Hepatocyte (in vitro differentiated cells): ENCODE data around the gene SGCA. TPM values are rescaled to one million over a fixed set of nuclear protein-coding genes. Genes with fewer than 3 reads are reported as not detected.

Experiments used
- DNase-seq: peaks from one replicate; pipeline ENCODE4 v3.0.0-alpha.2; 2016; ENCODE audit warnings: low spot score
- H2AFZ ChIP-seq: fragments of 200-600 bp; sonication (generic); 2 replicates; pipeline ENCODE4 v1.6.0; 2016; ENCODE audit warnings: antibody characterized with exemption, mild to moderate bottlenecking
- H3K27ac ChIP-seq: fragments of 200-600 bp; sonication (generic); 2 replicates; pipeline ENCODE4 v1.5.1; 2016; ENCODE audit warnings: mild to moderate bottlenecking
- H3K27me3 ChIP-seq: fragments of 200-600 bp; sonication (generic); 2 replicates; pipeline ENCODE4 v1.6.1; 2016
- H3K36me3 ChIP-seq: fragments of 200-600 bp; sonication (generic); replicated peaks from 2 replicates; pipeline ENCODE4 v1.5.1; 2016; ENCODE audit warnings: low read depth; ENCODE audit not compliant: insufficient read depth
- H3K4me1 ChIP-seq: fragments of 200-600 bp; sonication (generic); 2 replicates; pipeline ENCODE4 v1.5.1; 2016; ENCODE audit warnings: mild to moderate bottlenecking, moderate library complexity; ENCODE audit not compliant: insufficient read depth
- H3K4me2 ChIP-seq: fragments of 200-600 bp; sonication (generic); 2 replicates; pipeline ENCODE4 v1.6.0; 2016
- H3K4me3 ChIP-seq: fragments of 200-600 bp; sonication (generic); 2 replicates; pipeline ENCODE4 v1.5.1; 2016; ENCODE audit warnings: mild to moderate bottlenecking
- H3K79me2 ChIP-seq: fragments of 200-600 bp; sonication (generic); 2 replicates; pipeline ENCODE4 v1.6.0; 2017; ENCODE audit warnings: mild to moderate bottlenecking
- H3K9me2 ChIP-seq: fragments of 200-600 bp; sonication (generic); replicated peaks from 2 replicates; pipeline ENCODE4 v1.6.0; 2017; ENCODE audit warnings: mild to moderate bottlenecking; ENCODE audit not compliant: insufficient read depth
- H3K9me3 ChIP-seq: fragments of 200-600 bp; sonication (generic); 2 replicates; pipeline ENCODE4 v1.5.1; 2016; ENCODE audit warnings: low read depth, mild to moderate bottlenecking
- H4K20me1 ChIP-seq: fragments of 200-600 bp; sonication (generic); 2 replicates; pipeline ENCODE4 v1.6.0; 2016; ENCODE audit warnings: mild to moderate bottlenecking; ENCODE audit not compliant: insufficient read depth, poor library complexity, severe bottlenecking
- CTCF ChIP-seq: fragments of 200-600 bp; sonication (generic); IDR thresholded peaks from 2 replicates; pipeline ENCODE4 v1.5.1; 2016; ENCODE audit warnings: antibody characterized with exemption, mild to moderate bottlenecking; ENCODE audit not compliant: poor library complexity
- EZH2 ChIP-seq: fragments of 200-600 bp; sonication (generic); IDR thresholded peaks from 2 replicates; pipeline ENCODE4 v1.6.1; 2016; ENCODE audit warnings: antibody characterized with exemption, mild to moderate bottlenecking, borderline replicate concordance
- EZH2phosphoT487 ChIP-seq: fragments of 200-600 bp; sonication (generic); IDR thresholded peaks from one replicate; pipeline ENCODE4 v1.6.1; 2018; ENCODE audit warnings: antibody characterized with exemption, mild to moderate bottlenecking, low read depth, moderate library complexity; ENCODE audit not compliant: unreplicated experiment, severe bottlenecking
- WGBS: methylation state at CpG from one replicate; pipeline ENCODE4 v1.1.6; 2016; ENCODE audit warnings: low lambda C conversion rate; ENCODE audit errors: missing lambda C conversion rate; 5-methylcytosine and 5-hydroxymethylcytosine counted together
- polyA plus RNA-seq: library from polyadenylated mRNA; unstranded; fragments of >200 nt; fragmentation: Nextera tagmentation; extraction: Ambion mirVana; gene quantifications from 2 replicates; pipeline ENCODE4 v1.2.1, GENCODE V29; 2016
- total RNA-seq: library from RNA; depleted of rRNA; stranded (reverse); fragments of >200 nt; gene quantifications from 2 replicates; pipeline ENCODE4 v1.2.3, GENCODE V29; 2014

Gene SGCA
- total and polyA plus RNA-seq, 2 experiments from 2014 or later = 0.37 to 2.2 TPM

- Histone ChIP-seq H3K4me1 (peaks cover 72% of the 10 kb centered on the region), H3K9me3 (no peaks in the 10 kb centered on the region), H3K79me2 (no peaks in the 10 kb centered on the region), H3K27me3 (no peaks in the 10 kb centered on the region), H3K4me2 (peak overlapping the region; percentile 48), H3K4me3 (no peak overlapping the region), H3K9me2 (no peaks in the 10 kb centered on the region), H3K36me3 (no peaks in the 10 kb centered on the region), H2AFZ (no peak overlapping the region), H4K20me1 (no peaks in the 10 kb centered on the region), H3K27ac (peak overlapping the region; percentile 94)
- no peak for TF ChIP-seq EZH2
- WGBS = 71% methylated on average over 6 of the region's 6 CpGs
- no peak for DNase-seq
Observed at GRCh38 chr17:50209133-50209471, 43.3 kb downstream of the SGCA start.

GRCh38 chr17:50209472-50210239 lies 43.9 kb downstream of the SGCA start:
- Histone ChIP-seq H3K4me3 (no peak overlapping the region), H3K9me3 (no peaks in the 10 kb centered on the region), H3K9me2 (no peaks in the 10 kb centered on the region), H3K4me1 (peaks cover 70% of the 10 kb centered on the region), H2AFZ (no peak overlapping the region), H4K20me1 (no peaks in the 10 kb centered on the region), H3K79me2 (no peaks in the 10 kb centered on the region), H3K4me2 (peak overlapping the region; percentile 66), H3K27ac (peak overlapping the region; percentile 99), H3K36me3 (no peaks in the 10 kb centered on the region), H3K27me3 (no peaks in the 10 kb centered on the region)
- 43% methylated on average over 10 of the region's 16 CpGs for WGBS
- TF ChIP-seq EZH2phosphoT487 (no peak), CTCF (no peak), EZH2 (no peak)
- peak; percentile 92 for DNase-seq

GRCh38 chr17:50210240-50211225 lies 44.7 kb downstream of the SGCA start:
- no peaks in the 10 kb centered on the region for H3K9me2 ChIP-seq
- H3K4me3 ChIP-seq = no peak overlapping the region
- H3K36me3 ChIP-seq = no peaks in the 10 kb centered on the region
- peak; percentile 93 for DNase-seq
- H2AFZ ChIP-seq = no peak overlapping the region
- no peaks in the 10 kb centered on the region for H3K9me3 ChIP-seq
- peak overlapping the region; percentile 99 for H3K27ac ChIP-seq
- H3K79me2 ChIP-seq = no peaks in the 10 kb centered on the region
- 28% methylated on average over 19 of the region's 26 CpGs for WGBS
- H4K20me1 ChIP-seq = no peaks in the 10 kb centered on the region
- no peak for TF ChIP-seq EZH2phosphoT487
- TF ChIP-seq CTCF = no peak
- no peak for TF ChIP-seq EZH2
- peak overlapping the region; percentile 66 for H3K4me2 ChIP-seq
- peaks cover 62% of the 10 kb centered on the region for H3K4me1 ChIP-seq
- H3K27me3 ChIP-seq = no peaks in the 10 kb centered on the region
